Ascending aorta (tissue), 2 donors: ENCODE measurements around the gene APBA2. TPM values are rescaled to one million over a fixed set of nuclear protein-coding genes. Genes with fewer than 3 reads are reported as not detected.
A peak's percentile ranks its signal among the peaks of the same experiment; 100 is the strongest.

Source experiments
- DNase-seq, 2 donors: peaks; one replicate each; pipeline ENCODE4 v3.0.0-alpha.2; 2019; ENCODE audit warnings: low spot score in 2 of 2
- H3K27ac ChIP-seq, 2 donors: fragments of 200-600 bp; sonication (generic); one replicate each; pipeline ENCODE4 v1.5.1; 2016 to 2017; ENCODE audit warnings: mild to moderate bottlenecking in 1 of 2
- H3K27me3 ChIP-seq: fragments of 200-600 bp; sonication (generic); one replicate; pipeline ENCODE4 v1.5.1; 2017
- H3K36me3 ChIP-seq, 2 donors: fragments of 200-600 bp; sonication (generic); one replicate each; pipeline ENCODE4 v1.5.1; 2016
- H3K4me1 ChIP-seq, 2 donors: fragments of 200-600 bp; sonication (generic); one replicate each; pipeline ENCODE4 v1.5.1; 2016 to 2017; ENCODE audit warnings: mild to moderate bottlenecking in 1 of 2
- H3K4me3 ChIP-seq, 2 donors: fragments of 200-600 bp; sonication (generic); one replicate each; pipeline ENCODE4 v1.5.1; 2016 to 2017; ENCODE audit warnings: mild to moderate bottlenecking in 1 of 2
- H3K9me3 ChIP-seq, 2 donors: fragments of 200-600 bp; sonication (generic); one replicate each; pipeline ENCODE4 v1.5.1; 2016
- intact Hi-C: fragments of 100-400 bp; cut with DNase I; formaldehyde crosslinking; loops from one replicate; pipeline ENCODE4 v1.15.1; 2023
- total RNA-seq: library from RNA; depleted of rRNA; stranded (reverse); fragments of >200 nt; gene quantifications from one replicate; pipeline ENCODE4 v1.1.0, GENCODE V29; 2016
- TF ChIP-seq, protein P1 (sequence below), 3 experiments: fragments of 200-600 bp in 2 of 3; fragments of 450-650 bp in 1 of 3; sonication (generic) in 2 of 3; IDR thresholded peaks; one replicate each; pipeline ENCODE4 v1.5.1; 2016 to 2019; ENCODE audit warnings: antibody characterized with exemption in 3 of 3, mild to moderate bottlenecking in 1 of 3, moderate library complexity in 1 of 3

Gene APBA2
- total RNA-seq, 1 donor from 2014 or later, result 2.4 TPM

DNA sequence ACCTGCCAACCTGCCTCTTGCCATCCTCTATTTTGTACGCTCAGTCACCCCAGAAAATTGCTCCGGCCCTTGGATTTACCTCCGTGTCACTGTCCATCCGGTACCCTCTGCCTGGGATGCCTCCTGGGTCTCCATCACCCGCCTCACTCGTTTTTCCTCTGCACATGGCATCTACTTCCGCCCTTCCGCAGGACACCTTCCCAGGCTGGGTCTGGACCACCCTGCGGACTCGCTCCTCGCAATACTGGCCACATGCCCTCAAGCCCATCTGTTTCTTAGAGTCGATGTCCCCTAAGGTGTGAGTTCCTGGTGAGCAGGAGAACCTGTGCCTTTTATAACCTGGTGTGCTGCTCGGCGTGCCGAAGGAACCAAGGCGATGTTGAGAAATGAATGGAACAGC is 58.5 kb downstream of the APBA2 start:
- Histone ChIP-seq H3K9me3 (no peaks in the 10 kb centered on the region), H3K4me3 (no peak overlapping the region), H3K27ac (no peak overlapping the region), H3K36me3 (no peaks in the 10 kb centered on the region), H3K27me3 (no peaks in the 10 kb centered on the region), H3K4me1 (no peaks in the 10 kb centered on the region)
- TF ChIP-seq, protein P1, sequence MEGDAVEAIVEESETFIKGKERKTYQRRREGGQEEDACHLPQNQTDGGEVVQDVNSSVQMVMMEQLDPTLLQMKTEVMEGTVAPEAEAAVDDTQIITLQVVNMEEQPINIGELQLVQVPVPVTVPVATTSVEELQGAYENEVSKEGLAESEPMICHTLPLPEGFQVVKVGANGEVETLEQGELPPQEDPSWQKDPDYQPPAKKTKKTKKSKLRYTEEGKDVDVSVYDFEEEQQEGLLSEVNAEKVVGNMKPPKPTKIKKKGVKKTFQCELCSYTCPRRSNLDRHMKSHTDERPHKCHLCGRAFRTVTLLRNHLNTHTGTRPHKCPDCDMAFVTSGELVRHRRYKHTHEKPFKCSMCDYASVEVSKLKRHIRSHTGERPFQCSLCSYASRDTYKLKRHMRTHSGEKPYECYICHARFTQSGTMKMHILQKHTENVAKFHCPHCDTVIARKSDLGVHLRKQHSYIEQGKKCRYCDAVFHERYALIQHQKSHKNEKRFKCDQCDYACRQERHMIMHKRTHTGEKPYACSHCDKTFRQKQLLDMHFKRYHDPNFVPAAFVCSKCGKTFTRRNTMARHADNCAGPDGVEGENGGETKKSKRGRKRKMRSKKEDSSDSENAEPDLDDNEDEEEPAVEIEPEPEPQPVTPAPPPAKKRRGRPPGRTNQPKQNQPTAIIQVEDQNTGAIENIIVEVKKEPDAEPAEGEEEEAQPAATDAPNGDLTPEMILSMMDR (IDR thresholded peaks at IDR 0.05), result no peak
- DNase-seq, result peak in 1 of 2 donors; percentile 30
- intact Hi-C loops, result no loop called here

DNA sequence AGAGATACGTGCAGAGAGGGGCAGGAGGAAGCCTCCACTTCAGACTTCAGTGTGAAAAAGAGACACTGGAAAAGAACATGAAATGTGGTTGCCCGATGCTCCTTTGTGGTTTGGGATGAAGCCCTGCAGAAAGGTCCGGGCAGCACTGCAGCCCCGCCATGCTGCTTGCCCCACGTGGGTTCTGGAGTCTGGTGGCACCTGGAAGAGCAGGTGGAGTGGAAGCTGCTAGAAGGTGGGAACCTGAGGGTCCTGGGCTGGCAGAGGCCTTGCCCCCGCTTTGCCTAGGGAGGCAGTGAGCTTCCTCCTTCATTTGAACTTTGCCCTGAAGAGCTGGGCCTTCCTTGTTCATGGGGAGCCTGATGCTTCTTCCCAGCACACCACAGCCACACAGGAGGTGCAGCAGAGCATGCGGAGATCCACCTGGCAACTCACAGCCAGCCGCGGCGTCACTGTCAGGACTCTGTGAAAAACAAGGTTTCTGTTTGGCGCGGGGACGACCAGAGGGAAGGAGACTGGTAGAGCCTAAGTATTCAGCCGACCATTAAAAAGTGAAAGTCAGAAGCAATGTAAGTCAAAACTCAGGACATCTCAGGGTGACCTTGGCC is 59.0 kb downstream of the APBA2 start:
- Histone ChIP-seq H3K27ac (no peak overlapping the region), H3K9me3 (no peaks in the 10 kb centered on the region), H3K4me1 (no peaks in the 10 kb centered on the region), H3K4me3 (no peak overlapping the region), H3K27me3 (no peaks in the 10 kb centered on the region), H3K36me3 (no peaks in the 10 kb centered on the region)
- intact Hi-C loops, result no loop called here
- TF ChIP-seq, protein P1 (IDR thresholded peaks at IDR 0.05), result no peak
- peak in 1 of 2 donors; percentile 51 for DNase-seq

DNA sequence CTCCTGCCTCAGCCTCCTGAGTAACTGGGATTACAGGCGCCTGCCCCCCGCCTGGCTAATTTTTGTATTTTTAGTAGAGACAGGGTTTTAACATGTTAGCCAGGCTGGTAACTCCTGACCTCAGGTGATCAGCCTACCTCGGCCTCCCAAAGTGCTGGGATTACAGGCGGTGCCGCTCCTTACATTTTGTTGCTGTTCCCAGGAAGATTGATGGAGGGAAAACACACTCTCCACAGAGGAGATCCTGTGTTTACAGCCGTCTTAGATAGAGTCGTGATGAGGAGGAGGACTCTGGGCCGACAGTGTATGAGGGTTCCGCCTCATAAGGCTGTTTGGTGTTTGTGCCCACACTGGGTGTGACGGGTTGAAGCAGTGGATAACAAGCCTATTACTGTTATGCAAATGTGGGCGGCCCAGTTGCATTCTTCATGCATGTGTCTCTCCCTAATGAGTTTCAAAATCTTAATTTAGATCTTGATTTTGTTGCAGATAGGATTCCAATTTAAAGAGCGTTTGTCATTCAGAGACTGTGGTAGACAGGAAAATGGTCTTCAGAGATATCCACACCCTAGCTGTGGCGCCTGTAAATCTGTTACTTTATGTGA is 60.0 kb downstream of the APBA2 start:
- DNase-seq, result peak in 1 of 2 donors; percentile 53
- H3K27me3 ChIP-seq, result no peaks in the 10 kb centered on the region

DNA sequence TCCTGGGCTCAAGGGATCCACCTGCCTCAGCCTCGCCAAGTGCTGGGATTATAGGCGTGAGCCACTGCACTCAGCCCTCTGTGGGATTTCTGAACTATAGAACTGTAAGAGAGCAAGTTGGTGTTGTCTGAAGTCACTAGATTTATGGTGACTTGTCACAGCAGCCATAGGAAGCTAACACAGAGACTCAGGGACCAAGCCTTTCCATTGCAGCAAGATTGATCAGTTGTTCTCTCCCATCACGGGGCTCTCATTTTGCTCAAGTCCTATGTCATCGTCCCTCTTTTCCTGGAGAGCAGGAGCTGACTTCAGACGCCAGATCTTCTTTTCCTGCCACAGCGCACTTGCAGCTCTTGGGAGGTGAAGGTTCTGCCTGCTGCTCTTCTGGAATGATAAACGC is 61.0 kb downstream of the APBA2 start:
- intact Hi-C loops, result no loop called here
- H3K27ac ChIP-seq, result no peak overlapping the region
- H3K4me3 ChIP-seq, result no peak overlapping the region
- TF ChIP-seq, protein P1 (IDR thresholded peaks at IDR 0.05), result no peak
- no peaks in the 10 kb centered on the region for H3K4me1 ChIP-seq
- no peaks in the 10 kb centered on the region for H3K27me3 ChIP-seq
- no peak for DNase-seq
- no peaks in the 10 kb centered on the region for H3K36me3 ChIP-seq
- H3K9me3 ChIP-seq, result no peaks in the 10 kb centered on the region

More for the DNA sequence above, 60.0 kb downstream of the APBA2 start:
- TF ChIP-seq, protein P1 (IDR thresholded peaks at IDR 0.05), result no peak
- H3K4me3 ChIP-seq, result no peak overlapping the region
- H3K9me3 ChIP-seq, result no peaks in the 10 kb centered on the region
- no peak overlapping the region for H3K27ac ChIP-seq
- intact Hi-C loops, result no loop called here
- no peaks in the 10 kb centered on the region for H3K36me3 ChIP-seq
- no peaks in the 10 kb centered on the region for H3K4me1 ChIP-seq

DNA sequence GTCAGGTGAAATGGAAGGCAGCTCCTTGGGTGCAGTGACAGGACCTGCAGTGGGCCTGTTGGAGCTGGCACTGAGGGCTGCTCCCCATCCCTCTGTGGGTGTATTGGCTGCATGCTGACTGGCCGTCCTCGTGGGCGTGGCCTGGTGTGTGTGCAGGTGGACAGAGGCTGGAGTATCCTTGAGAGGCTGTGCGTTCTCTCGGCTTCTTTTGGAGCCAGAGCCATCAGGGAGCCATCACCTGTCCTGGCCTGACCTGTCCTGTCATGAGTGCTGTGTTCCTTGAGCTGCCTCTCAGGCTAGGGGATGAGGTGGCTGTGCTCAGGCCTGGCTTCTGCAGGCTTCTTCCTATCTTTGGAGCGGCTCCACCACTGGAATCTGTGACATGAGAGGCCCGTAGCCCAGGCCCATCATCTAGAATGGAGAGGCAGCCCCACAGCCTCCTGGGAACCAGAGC is 61.5 kb downstream of the APBA2 start:
- H3K27me3 ChIP-seq, result no peaks in the 10 kb centered on the region
- TF ChIP-seq, protein P1 (IDR thresholded peaks at IDR 0.05), result no peak
- no peaks in the 10 kb centered on the region for H3K36me3 ChIP-seq
- no peak overlapping the region for H3K4me3 ChIP-seq
- intact Hi-C loops, result no loop called here
- no peaks in the 10 kb centered on the region for H3K4me1 ChIP-seq
- peak in 1 of 2 donors; percentile 42 for DNase-seq
- no peak overlapping the region for H3K27ac ChIP-seq
- H3K9me3 ChIP-seq, result no peaks in the 10 kb centered on the region
